Epithelial cell of proximal tubule (primary cell): ENCODE data around the gene C1QTNF1. TPM values are rescaled to one million over a fixed set of nuclear protein-coding genes. Genes with fewer than 3 reads are reported as not detected.
"Not testable (repeated sequence)": the region's sequence is repeated elsewhere in the genome, so short reads cannot be mapped to it uniquely, and the experiment has no call there.

Source experiments
- DNase-seq: peaks from one replicate; pipeline ENCODE4 v3.0.0-alpha.2; 2011; ENCODE audit warnings: low read depth
- H3K4me3 ChIP-seq: 2 replicates; pipeline ENCODE4 v1.5.1; 2011; ENCODE audit warnings: low read depth, mild to moderate bottlenecking, low read length
- CTCF ChIP-seq: conservative IDR thresholded peaks from 2 replicates; pipeline ENCODE4 v1.5.1; 2012; ENCODE audit warnings: low read depth, mild to moderate bottlenecking, low read length
- total RNA-seq: library from RNA; depleted of rRNA; stranded (reverse); fragments of >200 nt; gene quantifications from 2 replicates; pipeline ENCODE4 v1.2.3, GENCODE V29; 2015

The C1QTNF1 gene
- total RNA-seq, 1 donor from 2014 or later, result 2.1 TPM

- no peak for DNase-seq
- TF ChIP-seq CTCF, result peak; percentile 42
- H3K4me3 ChIP-seq, result no peak overlapping the region
Observed at GRCh38 chr17:79028496-79029326, 4.7 kb downstream of the C1QTNF1 start.

DNA sequence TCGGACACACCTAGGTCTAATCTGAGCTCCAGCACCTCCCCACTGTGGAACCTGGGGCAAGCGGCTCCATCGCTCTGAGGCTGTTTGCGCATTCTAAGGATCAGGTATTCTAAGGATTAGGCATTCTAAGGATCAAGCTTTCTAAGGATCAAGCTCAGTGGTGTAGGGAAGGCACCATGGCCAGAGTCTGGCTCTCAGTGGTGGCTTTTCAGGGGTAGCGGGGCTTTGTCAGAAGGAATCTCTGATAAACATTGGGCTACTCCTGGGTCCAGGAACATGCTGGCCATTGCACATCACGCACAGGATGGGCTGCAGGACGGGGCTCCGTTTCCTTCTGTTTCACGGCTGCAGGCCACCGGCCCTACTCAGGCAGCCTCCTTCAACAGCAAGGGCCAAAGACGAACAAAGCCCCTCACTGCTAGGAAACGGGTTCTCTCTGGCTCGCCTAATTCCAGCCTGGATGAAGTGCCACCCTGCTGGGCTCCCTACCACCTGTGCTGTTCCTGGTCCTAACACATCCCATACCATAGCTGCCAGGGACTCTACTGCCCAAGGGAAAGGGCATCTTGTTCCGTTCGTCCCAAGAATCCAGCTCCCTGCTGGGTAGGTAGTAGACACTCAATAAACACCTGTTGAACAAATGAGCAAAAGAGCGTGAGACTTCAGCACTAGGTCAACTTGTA is 5.5 kb downstream of the C1QTNF1 start:
- H3K4me3 ChIP-seq, result no peak overlapping the region
- no peak for TF ChIP-seq CTCF
- no peak for DNase-seq

GRCh38 chr17:79030636-79031035 is 6.7 kb downstream of the C1QTNF1 start:
- not testable (repeated sequence) for H3K4me3 ChIP-seq

GRCh38 chr17:79031996-79032875 is 8.3 kb downstream of the C1QTNF1 start:
- TF ChIP-seq CTCF, result no peak
- H3K4me3 ChIP-seq, result no peak overlapping the region
- DNase-seq, result no peak

More at GRCh38 chr17:79030636-79031035, 6.7 kb downstream of the C1QTNF1 start:
- DNase-seq, result not testable (repeated sequence)

GRCh38 chr17:79033046-79033616 is 9.2 kb downstream of the C1QTNF1 start:
- TF ChIP-seq CTCF, result no peak
- DNase-seq, result no peak
- H3K4me3 ChIP-seq, result no peak overlapping the region

DNA sequence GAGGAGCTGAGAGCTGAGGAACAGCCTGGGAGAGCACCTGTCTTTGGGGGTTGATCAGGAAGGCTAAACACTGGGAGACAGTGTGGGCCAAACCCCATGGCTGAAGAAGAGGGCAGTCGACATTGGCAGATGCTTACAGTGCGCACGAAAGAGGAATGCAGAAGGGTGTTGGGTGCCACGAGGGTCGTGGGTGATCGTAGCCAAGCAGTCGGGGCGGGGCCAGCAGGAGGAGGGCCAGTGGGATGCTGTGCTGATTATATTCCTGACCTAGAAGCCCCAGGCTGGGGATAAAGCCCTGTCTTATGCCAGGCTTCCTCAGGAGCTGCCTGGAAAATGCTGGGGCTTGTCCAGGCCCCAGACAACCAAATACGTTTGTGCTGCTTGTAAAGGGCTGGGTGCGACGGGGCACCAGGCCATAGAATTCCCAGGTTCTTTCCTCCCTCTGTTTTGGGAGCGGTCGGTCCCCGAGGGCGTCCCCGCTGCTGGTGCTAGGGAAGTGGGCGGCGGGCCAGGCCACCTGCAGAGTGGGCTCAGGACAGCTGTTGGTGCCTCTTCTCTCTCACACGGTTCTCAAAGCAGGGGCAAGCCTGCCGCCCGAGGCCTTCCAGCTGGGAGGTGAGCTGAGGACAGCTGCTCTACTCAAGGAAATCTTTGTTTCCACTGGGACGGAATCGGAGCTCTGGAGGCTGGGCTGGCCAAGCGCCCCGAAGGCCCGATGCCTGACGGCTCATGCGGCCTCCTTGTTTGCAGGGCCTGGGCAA is 10.0 kb downstream of the C1QTNF1 start:
- H3K4me3 ChIP-seq, result no peak overlapping the region
- no peak for TF ChIP-seq CTCF
- DNase-seq, result no peak
